ENCODE results near the gene TRIM42.

DNA sequence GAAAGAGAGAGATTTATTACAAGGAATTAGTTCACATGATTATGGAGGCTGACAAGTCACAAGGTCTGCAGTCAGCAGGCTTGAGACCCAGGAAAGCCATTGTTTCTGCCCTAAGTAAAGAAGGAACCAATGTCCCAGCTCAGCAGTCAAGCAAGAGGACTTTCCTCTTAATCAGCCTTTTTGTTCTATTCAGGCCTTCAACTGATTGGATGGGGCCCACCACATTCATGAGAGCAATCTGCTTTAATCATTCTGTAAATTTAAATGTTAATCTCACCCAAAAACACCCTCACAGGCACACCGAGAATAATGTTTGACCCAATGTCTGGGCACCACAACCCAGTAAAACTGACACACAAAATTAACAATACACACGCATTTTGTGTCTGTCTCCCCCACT lies 64.3 kb downstream of the TRIM42 start:
- TF ChIP-seq POLR2A (IDR thresholded peaks at IDR 0.05; ENCODE audit: low read length), result no peak
- TF ChIP-seq GATA1 (IDR thresholded peaks at IDR 0.05; ENCODE audit: low read depth, low read length), result no peak
